SK-N-SH (cell line): ENCODE results near the gene SDE2. TPM values are rescaled to one million over a fixed set of nuclear protein-coding genes. Genes with fewer than 3 reads are reported as not detected.

Experiments
- CTCF ChIA-PET: fragments of 300-600, 350-600 bp; formaldehyde crosslinking; extraction: SDS; loops from one replicate; lab custom pipeline; 2021; lab: Yijun Ruan, JAX
- POLR2A ChIA-PET: fragments of 350-600 bp; sonication (Branson Sonifier 250); formaldehyde crosslinking; extraction: SDS; loops from one replicate; lab custom pipeline; 2020; ENCODE audit warnings: antibody characterized with exemption, inconsistent platforms; lab: Yijun Ruan, JAX
- DNase-seq: peaks from one replicate; pipeline ENCODE4 v3.0.0; 2012
- H2AFZ ChIP-seq: fragments of 200-600 bp; sonication (generic); 2 replicates; pipeline ENCODE4 v1.8.1; 2016; ENCODE audit warnings: antibody characterized with exemption, mild to moderate bottlenecking, low read depth
- H3F3A ChIP-seq: fragments of 200-600 bp; sonication (generic); replicated peaks from 2 replicates; pipeline ENCODE3; 2016; ENCODE audit warnings: antibody characterized with exemption, mild to moderate bottlenecking; ENCODE audit not compliant: insufficient read depth
- H3K27ac ChIP-seq, 2 experiments: fragments of 200-500 bp in 1 of 2; fragments of 200-600 bp in 1 of 2; sonication (Bioruptor generic) in 1 of 2; sonication (generic), shearing (Covaris generic) in 1 of 2; 2 replicates each; pipeline versions ENCODE4 v1.5.1 to v1.6.1; 2014 to 2016; ENCODE audit warnings: low read depth in 2 of 2, inconsistent platforms in 1 of 2, low read length in 1 of 2, mild to moderate bottlenecking in 1 of 2, mixed read lengths in 1 of 2
- H3K27me3 ChIP-seq: fragments of 200-600 bp; sonication (generic), shearing (Covaris generic); 2 replicates; pipeline ENCODE4 v1.6.1; 2016; ENCODE audit warnings: mixed run types; ENCODE audit not compliant: insufficient read depth
- H3K36me3 ChIP-seq, 2 experiments: fragments of 200-500 bp in 1 of 2; fragments of 200-600 bp in 1 of 2; sonication (Bioruptor generic) in 1 of 2; sonication (generic) in 1 of 2; replicated peaks in 1 of 2; 2 replicates each; pipeline versions ENCODE3 to v1.5.1; 2014 to 2016; ENCODE audit warnings: low read length in 1 of 2, mild to moderate bottlenecking in 1 of 2; ENCODE audit not compliant: insufficient read depth in 2 of 2, control insufficient read depth in 1 of 2
- H3K4me1 ChIP-seq, 2 experiments: fragments of 200-500 bp in 1 of 2; fragments of 200-600 bp in 1 of 2; sonication (Bioruptor generic) in 1 of 2; sonication (generic), shearing (Covaris generic) in 1 of 2; 2 replicates each; pipeline versions ENCODE4 v1.5.1 to v1.6.1; 2014 to 2016; ENCODE audit warnings: low read depth in 1 of 2, low read length in 1 of 2, mixed run types in 1 of 2; ENCODE audit not compliant: insufficient read depth in 2 of 2, control insufficient read depth in 1 of 2
- H3K4me2 ChIP-seq: fragments of 200-600 bp; sonication (generic), shearing (Covaris generic); 2 replicates; pipeline ENCODE4 v1.6.1; 2017; ENCODE audit warnings: mixed run types
- H3K4me3 ChIP-seq, 2 experiments: fragments of 200-500 bp in 1 of 2; fragments of 200-600 bp in 1 of 2; sonication (Bioruptor generic) in 1 of 2; sonication (generic), shearing (Covaris generic) in 1 of 2; 2 replicates each; pipeline versions ENCODE4 v1.5.1 to v1.8.1; 2014 to 2016; ENCODE audit warnings: low read depth in 2 of 2, inconsistent platforms in 1 of 2, low read length in 1 of 2, mild to moderate bottlenecking in 1 of 2, mixed read lengths in 1 of 2, moderate library complexity in 1 of 2
- H3K79me2 ChIP-seq: fragments of 200-600 bp; sonication (generic); 2 replicates; pipeline ENCODE4 v1.8.1; 2017; ENCODE audit warnings: mild to moderate bottlenecking; ENCODE audit not compliant: insufficient read depth
- H3K9ac ChIP-seq: fragments of 200-600 bp; sonication (generic); 2 replicates; pipeline ENCODE4 v1.6.1; 2017; ENCODE audit warnings: mixed run types
- H3K9me2 ChIP-seq: fragments of 200-600 bp; sonication (generic); 2 replicates; pipeline ENCODE4 v1.6.1; 2017; ENCODE audit warnings: mixed run types
- H3K9me3 ChIP-seq: fragments of 200-600 bp; sonication (generic); 2 replicates; pipeline ENCODE4 v1.6.1; 2017; ENCODE audit warnings: mixed run types, mild to moderate bottlenecking, moderate library complexity
- H4K20me1 ChIP-seq: fragments of 200-600 bp; sonication (generic); 2 replicates; pipeline ENCODE4 v1.6.1; 2017; ENCODE audit warnings: mild to moderate bottlenecking, mixed run types; ENCODE audit not compliant: insufficient read depth
- CHD2 ChIP-seq: fragments of 150-350 bp; IDR thresholded peaks from 2 replicates; pipeline ENCODE4 v1.6.1; 2018; ENCODE audit warnings: low read length; ENCODE audit not compliant: partially characterized antibody
- CTCF ChIP-seq: fragments of 200-600 bp; sonication (generic); IDR thresholded peaks from 2 replicates; pipeline ENCODE4 v1.6.1; 2017; ENCODE audit warnings: antibody characterized with exemption, mild to moderate bottlenecking, moderate library complexity
- ELF1 ChIP-seq: IDR thresholded peaks from 2 replicates; pipeline ENCODE4 v1.4.0; 2012
- EP300 ChIP-seq, 2 experiments: IDR thresholded peaks; 2 replicates each; pipeline versions ENCODE4 v1.4.0 to v1.6.1; 2012; ENCODE audit warnings: borderline replicate concordance in 1 of 2, low read depth in 1 of 2, low read length in 1 of 2
- FOXJ3 ChIP-seq: sonication (generic); formaldehyde crosslinking; IDR thresholded peaks from 2 replicates; pipeline ENCODE4 v1.5.1; 2020; ENCODE audit warnings: mild to moderate bottlenecking, missing genetic modification reagents
- GABPA ChIP-seq: IDR thresholded peaks from 2 replicates; pipeline ENCODE4 v1.4.0; 2012; ENCODE audit warnings: low read depth, mild to moderate bottlenecking
- GATA2 ChIP-seq: sonication (generic); formaldehyde crosslinking; IDR thresholded peaks from 2 replicates; pipeline ENCODE4 v1.5.0; 2020; ENCODE audit warnings: mild to moderate bottlenecking, missing genetic modification reagents
- IRF3 ChIP-seq: fragments of 150-350 bp; IDR thresholded peaks from 2 replicates; pipeline ENCODE4 v1.6.1; 2016; ENCODE audit warnings: mild to moderate bottlenecking, low read depth, low read length
- JUND ChIP-seq: IDR thresholded peaks from 2 replicates; pipeline ENCODE4 v1.4.0; 2012
- MXI1 ChIP-seq: IDR thresholded peaks from 2 replicates; pipeline ENCODE4 v1.6.1; 2012; ENCODE audit warnings: mild to moderate bottlenecking, low read depth, low read length, improper control_type of control experiment
- NRF1 ChIP-seq: IDR thresholded peaks from 2 replicates; pipeline ENCODE4 v1.6.1; 2012; ENCODE audit warnings: low read depth, mild to moderate bottlenecking, low read length
- PBX3 ChIP-seq: IDR thresholded peaks from 2 replicates; pipeline ENCODE4; 2012
- POLR2AphosphoS5 ChIP-seq: IDR thresholded peaks from 2 replicates; pipeline ENCODE4 v1.6.1; 2012; ENCODE audit warnings: low read depth, low read length
- RAD21 ChIP-seq: IDR thresholded peaks from 2 replicates; pipeline ENCODE4 v1.6.1; 2012; ENCODE audit warnings: mild to moderate bottlenecking, low read length
- REST ChIP-seq: IDR thresholded peaks from 2 replicates; pipeline ENCODE4 v1.6.1; 2012; ENCODE audit warnings: mild to moderate bottlenecking, low read depth, low read length, moderate library complexity
- RXRA ChIP-seq: IDR thresholded peaks from 2 replicates; pipeline ENCODE4 v1.4.0; 2012; ENCODE audit warnings: low read depth, mild to moderate bottlenecking, borderline replicate concordance
- TAF1 ChIP-seq: IDR thresholded peaks from 2 replicates; pipeline ENCODE4 v1.6.1; 2012; ENCODE audit warnings: low read depth, mild to moderate bottlenecking, low read length, moderate library complexity, borderline replicate concordance
- TCF12 ChIP-seq: IDR thresholded peaks from 2 replicates; pipeline ENCODE4 v1.4.0; 2012
- USF1 ChIP-seq: IDR thresholded peaks from 2 replicates; pipeline ENCODE4 v1.4.0; 2012; ENCODE audit warnings: low read depth, borderline replicate concordance
- WGBS: methylation state at CpG from one replicate; pipeline ENCODE4 v1.1.6; 2017; ENCODE audit warnings: low lambda C conversion rate; 5-methylcytosine and 5-hydroxymethylcytosine counted together
- polyA plus RNA-seq, 3 experiments: library from polyadenylated mRNA; depleted of rRNA; stranded (reverse); fragments of >200 nt; gene quantifications; 2 replicates each; pipeline ENCODE4 v1.2.3, GENCODE V29; 2012

SDE2 gene
- polyA plus RNA-seq, 1 of the 3 experiments (the other 2 are of a cell fraction) = 10.1 TPM

- Histone ChIP-seq H3F3A (peaks cover 5% of the 10 kb centered on the region), H3K27ac (no peak overlapping the region), H3K79me2 (peaks cover 15% of the 10 kb centered on the region), H3K9ac (no peak overlapping the region), H4K20me1 (no peaks in the 10 kb centered on the region), H3K27me3 (no peaks in the 10 kb centered on the region), H2AFZ (no peak overlapping the region), H3K9me3 (0 out of 2 replicates have a peak, but pooled peaks cover 16% of the 10 kb centered on the region), H3K4me1 (no peaks in the 10 kb centered on the region), H3K36me3 (peaks cover 58 to 74% of the 10 kb centered on the region in 2 experiments), H3K4me3 (no peak overlapping the region), H3K9me2 (no peaks in the 10 kb centered on the region), H3K4me2 (no peak overlapping the region)
- ChIA-PET POLR2A (no interaction called here), CTCF (interaction anchor here (0.6 to 4.3 kb wide), 4 partner anchors 14 to 1781 kb away, joined by 3 to 51 read pairs (median 4); partner anchors contain the start of gene SRP9)
- TF ChIP-seq ELF1 (no peak), NRF1 (no peak), FOXJ3 (CRISPR knock-in tag) (no peak), PBX3 (no peak), GABPA (no peak), EP300 (IDR thresholded peaks at IDR 0.05; ENCODE audit: borderline replicate concordance in 1 of 2, low read depth in 1 of 2, low read length in 1 of 2) (no peak), TCF12 (no peak), TAF1 (no peak), RXRA (no peak), GATA2 (CRISPR knock-in tag) (no peak), CTCF (no peak), CHD2 (no peak), POLR2AphosphoS5 (no peak), RAD21 (no peak), IRF3 (no peak), USF1 (no peak), REST (no peak), MXI1 (no peak), JUND (no peak)
- 94% methylated on average over 3 of the region's 3 CpGs for WGBS
- DNase-seq = no peak
Observed at GRCh38 chr1:225981714-225982113, 17.4 kb downstream of the SDE2 start.
